Gastroesophageal sphincter (tissue), 4 donors: ENCODE data around the gene GLB1L2. TPM values are rescaled to one million over a fixed set of nuclear protein-coding genes. Genes with fewer than 3 reads are reported as not detected.

Experiments
- ATAC-seq: fragments of 150-250 bp; one replicate; pipeline ENCODE4 v1.9.1; 2016; ENCODE audit warnings: mild to moderate bottlenecking, moderate library complexity
- H3K27ac ChIP-seq, 4 donors: fragments of 200-600 bp; sonication (generic) in 3 of 4; 1 replicate in 3 of 4; 2 replicates in 1 of 4; pipeline ENCODE4 v1.5.1; 2016 to 2019
- H3K27me3 ChIP-seq: fragments of 200-600 bp; sonication (generic); one replicate; pipeline ENCODE4 v1.5.1; 2019
- H3K36me3 ChIP-seq, 2 donors: fragments of 200-600 bp; sonication (generic); one replicate each; pipeline ENCODE4 v1.5.1; 2019; ENCODE audit warnings: control low read depth in 1 of 2
- H3K4me1 ChIP-seq, 3 donors: fragments of 200-600 bp; sonication (generic); 1 replicate in 2 of 3; 2 replicates in 1 of 3; pipeline ENCODE4 v1.5.1; 2016 to 2019; ENCODE audit warnings: control low read depth in 2 of 3
- H3K4me3 ChIP-seq, 2 donors: fragments of 200-600 bp; sonication (generic); one replicate each; pipeline ENCODE4 v1.5.1; 2019; ENCODE audit warnings: mild to moderate bottlenecking in 1 of 2, moderate library complexity in 1 of 2
- H3K9me3 ChIP-seq, 3 donors: fragments of 200-600 bp; sonication (generic); one replicate each; pipeline ENCODE4 v1.5.1; 2017 to 2019; ENCODE audit warnings: control low read depth in 2 of 3
- EP300 ChIP-seq: sonication (generic); formaldehyde crosslinking; IDR thresholded peaks from one replicate; pipeline ENCODE4 v1.6.1; 2017; ENCODE audit warnings: antibody characterized with exemption, mild to moderate bottlenecking
- POLR2A ChIP-seq, 2 donors: fragments of 450-650 bp; IDR thresholded peaks; one replicate each; pipeline ENCODE4 v1.6.1; 2017; ENCODE audit warnings: antibody characterized with exemption in 2 of 2, mild to moderate bottlenecking in 2 of 2, moderate library complexity in 1 of 2
- POLR2AphosphoS5 ChIP-seq: sonication (generic); formaldehyde crosslinking; IDR thresholded peaks from one replicate; pipeline ENCODE4 v1.6.1; 2017; ENCODE audit warnings: antibody characterized with exemption
- WGBS, 2 donors: methylation state at CpG; one replicate each; pipeline ENCODE4 v1.1.5; 2018; ENCODE audit warnings: low coverage in 1 of 2; 5-methylcytosine and 5-hydroxymethylcytosine counted together
- total RNA-seq, 4 donors: library from RNA; depleted of rRNA; stranded (reverse); fragments of >200 nt; gene quantifications; one replicate each; pipeline ENCODE4 v1.1.0, GENCODE V29; 2016
- TF ChIP-seq, protein P1 (sequence below), 4 experiments: fragments of 200-600 bp in 2 of 4; fragments of 450-650 bp in 2 of 4; sonication (generic) in 1 of 4; IDR thresholded peaks; one replicate each; pipeline ENCODE4 v1.5.1; 2017 to 2019; ENCODE audit warnings: antibody characterized with exemption in 4 of 4, mild to moderate bottlenecking in 2 of 4, moderate library complexity in 2 of 4

GLB1L2 gene
- total RNA-seq, 4 donors from 2014 or later: 3.8 to 9.7 (median 8.6) TPM

GRCh38 chr11:134363161-134363560 is 31.4 kb downstream of the GLB1L2 start:
- peaks cover 15% of the 10 kb centered on the region for H3K27me3 ChIP-seq
- WGBS, 2 donors: 75 to 76% methylated on average over 2 to 4 of the region's 9 CpGs
- peaks cover 0 to 6% (median 0%) of the 10 kb centered on the region in 3 donors for H3K4me1 ChIP-seq
- H3K9me3 ChIP-seq: no peaks in the 10 kb centered on the region
- H3K36me3 ChIP-seq: no peaks in the 10 kb centered on the region
- ATAC-seq: no peak
- no peak overlapping the region for H3K27ac ChIP-seq
- TF ChIP-seq POLR2A (IDR thresholded peaks at IDR 0.05): no peak
- TF ChIP-seq POLR2AphosphoS5: no peak
- TF ChIP-seq EP300: no peak
- TF ChIP-seq, protein P1, sequence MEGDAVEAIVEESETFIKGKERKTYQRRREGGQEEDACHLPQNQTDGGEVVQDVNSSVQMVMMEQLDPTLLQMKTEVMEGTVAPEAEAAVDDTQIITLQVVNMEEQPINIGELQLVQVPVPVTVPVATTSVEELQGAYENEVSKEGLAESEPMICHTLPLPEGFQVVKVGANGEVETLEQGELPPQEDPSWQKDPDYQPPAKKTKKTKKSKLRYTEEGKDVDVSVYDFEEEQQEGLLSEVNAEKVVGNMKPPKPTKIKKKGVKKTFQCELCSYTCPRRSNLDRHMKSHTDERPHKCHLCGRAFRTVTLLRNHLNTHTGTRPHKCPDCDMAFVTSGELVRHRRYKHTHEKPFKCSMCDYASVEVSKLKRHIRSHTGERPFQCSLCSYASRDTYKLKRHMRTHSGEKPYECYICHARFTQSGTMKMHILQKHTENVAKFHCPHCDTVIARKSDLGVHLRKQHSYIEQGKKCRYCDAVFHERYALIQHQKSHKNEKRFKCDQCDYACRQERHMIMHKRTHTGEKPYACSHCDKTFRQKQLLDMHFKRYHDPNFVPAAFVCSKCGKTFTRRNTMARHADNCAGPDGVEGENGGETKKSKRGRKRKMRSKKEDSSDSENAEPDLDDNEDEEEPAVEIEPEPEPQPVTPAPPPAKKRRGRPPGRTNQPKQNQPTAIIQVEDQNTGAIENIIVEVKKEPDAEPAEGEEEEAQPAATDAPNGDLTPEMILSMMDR (IDR thresholded peaks at IDR 0.05): no peak
- no peak overlapping the region for H3K4me3 ChIP-seq

DNA sequence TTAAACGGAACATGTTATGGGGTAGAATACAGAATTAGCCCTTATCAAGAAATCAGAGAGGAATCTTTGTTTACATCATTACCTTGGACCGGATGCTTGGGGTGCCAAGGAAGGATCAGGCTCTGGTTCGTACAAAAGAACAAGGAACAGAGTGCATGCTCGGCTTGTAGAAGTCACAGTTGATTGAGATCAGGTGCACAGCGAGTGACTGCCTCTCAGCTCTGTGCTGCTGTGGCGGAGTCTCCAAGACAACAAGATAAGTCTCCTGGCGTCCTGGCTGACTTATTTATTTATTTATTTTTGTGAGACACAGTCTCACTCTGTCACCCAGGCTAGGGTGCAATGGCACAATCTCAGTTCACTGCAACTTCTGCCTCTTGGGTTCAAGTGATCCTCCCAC is 31.8 kb downstream of the GLB1L2 start:
- peaks cover 0 to 6% (median 0%) of the 10 kb centered on the region in 3 donors for H3K4me1 ChIP-seq
- no peaks in the 10 kb centered on the region for H3K36me3 ChIP-seq
- ATAC-seq: no peak
- peaks cover 15% of the 10 kb centered on the region for H3K27me3 ChIP-seq
- no peak for TF ChIP-seq EP300
- no peak for TF ChIP-seq POLR2A (IDR thresholded peaks at IDR 0.05)
- TF ChIP-seq POLR2AphosphoS5: no peak
- TF ChIP-seq, protein P1 (IDR thresholded peaks at IDR 0.05): no peak
- H3K9me3 ChIP-seq: no peaks in the 10 kb centered on the region
- no peak overlapping the region for H3K27ac ChIP-seq
- WGBS, 2 donors: 52 to 75% methylated on average over 7 of the region's 7 CpGs
- no peak overlapping the region for H3K4me3 ChIP-seq

DNA sequence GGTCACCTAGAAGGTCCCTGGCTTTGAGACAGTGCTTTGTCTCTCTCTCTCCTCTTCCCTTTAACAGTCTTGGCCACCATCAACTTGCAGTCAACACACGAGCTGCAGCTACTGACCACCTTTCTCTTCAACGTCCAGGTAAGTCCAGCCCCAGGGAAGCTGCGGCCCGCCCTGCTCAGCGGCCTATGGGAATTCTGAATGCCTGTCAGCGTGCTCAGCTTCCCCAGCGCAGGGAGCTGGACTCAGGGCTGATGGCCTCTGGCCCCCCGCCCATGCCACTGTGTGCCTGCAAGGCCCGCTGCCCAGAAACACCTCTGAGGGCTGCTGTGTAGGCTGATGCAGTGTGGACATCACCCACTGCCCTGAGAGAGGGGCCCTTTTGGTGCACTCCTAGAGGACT is 32.5 kb downstream of the GLB1L2 start:
- H3K9me3 ChIP-seq: no peaks in the 10 kb centered on the region
- H3K36me3 ChIP-seq: peaks cover 0 to under 1% of the 10 kb centered on the region in 2 donors
- no peak overlapping the region for H3K27ac ChIP-seq
- 40% methylated on average over 1 of the region's 9 CpGs; no CpG with 5 or more reads in 1 of the 2 donors for WGBS, 2 donors
- peaks cover 15% of the 10 kb centered on the region for H3K27me3 ChIP-seq
- H3K4me3 ChIP-seq: no peak overlapping the region
- no peak for TF ChIP-seq POLR2AphosphoS5
- TF ChIP-seq, protein P1 (IDR thresholded peaks at IDR 0.05): no peak
- no peak for TF ChIP-seq EP300
- TF ChIP-seq POLR2A (IDR thresholded peaks at IDR 0.05): no peak
- H3K4me1 ChIP-seq: peaks cover 0 to 6% (median 0%) of the 10 kb centered on the region in 3 donors
- ATAC-seq: no peak

GRCh38 chr11:134365011-134365925 is 33.5 kb downstream of the GLB1L2 start:
- TF ChIP-seq, protein P1 (IDR thresholded peaks at IDR 0.05): no peak
- no peak for ATAC-seq
- peaks cover 0 to 3% (median 0%) of the 10 kb centered on the region in 3 donors for H3K4me1 ChIP-seq
- peaks cover 15% of the 10 kb centered on the region for H3K27me3 ChIP-seq
- no peak overlapping the region for H3K4me3 ChIP-seq
- H3K36me3 ChIP-seq: peaks cover 0 to 9% of the 10 kb centered on the region in 2 donors
- WGBS, 2 donors: 46 to 100% methylated on average over 3 of the region's 22 CpGs
- no peaks in the 10 kb centered on the region for H3K9me3 ChIP-seq
- no peak overlapping the region for H3K27ac ChIP-seq

GRCh38 chr11:134366254-134366653 is 34.5 kb downstream of the GLB1L2 start:
- WGBS, 2 donors: 76 to 81% methylated on average over 4 to 7 of the region's 7 CpGs
- TF ChIP-seq POLR2AphosphoS5 (no peak), EP300 (no peak), POLR2A (IDR thresholded peaks at IDR 0.05) (no peak)
- TF ChIP-seq, protein P1 (IDR thresholded peaks at IDR 0.05): no peak
- Histone ChIP-seq H3K27me3 (peaks cover 15% of the 10 kb centered on the region), H3K36me3 (peaks cover 0 to 19% of the 10 kb centered on the region in 2 donors), H3K4me3 (no peak overlapping the region), H3K4me1 (no peaks in the 10 kb centered on the region), H3K9me3 (no peaks in the 10 kb centered on the region), H3K27ac (no peak overlapping the region)
- ATAC-seq: no peak
